ENCODE data around the gene ETV6. TPM values are rescaled to one million over a fixed set of nuclear protein-coding genes. Genes with fewer than 3 reads are reported as not detected.

ETV6 gene
- total RNA-seq, 1 donor from 2014 or later = 9.9 TPM

GRCh38 chr12:11697131-11697530 lies 47.7 kb downstream of the ETV6 start:
- no peak for DNase-seq

- DNase-seq = peak; percentile 77
Observed at GRCh38 chr12:11697670-11698387, 48.4 kb downstream of the ETV6 start.

DNA sequence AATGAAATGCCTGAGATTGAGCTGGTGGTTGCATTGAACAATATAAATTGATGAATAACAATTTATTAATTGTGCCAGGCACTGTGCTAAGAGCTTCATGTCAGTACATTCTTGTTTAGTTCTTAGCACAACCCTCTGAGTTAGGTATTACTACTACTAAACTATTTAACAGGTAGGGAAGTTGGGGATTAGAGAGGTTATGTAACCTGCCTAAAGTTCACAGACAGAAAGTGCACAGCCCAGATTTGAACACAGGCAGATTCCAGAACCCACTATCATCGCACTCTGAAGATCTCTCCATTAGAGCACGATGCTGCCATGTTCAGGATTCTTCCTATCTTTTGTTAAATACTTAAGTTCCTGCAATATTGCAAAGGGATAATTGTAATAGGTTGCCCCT lies 49.3 kb downstream of the ETV6 start:
- no peak for DNase-seq

GRCh38 chr12:11701433-11701832 lies 52.0 kb downstream of the ETV6 start:
- peak; percentile 64 for DNase-seq

GRCh38 chr12:11702959-11703358 lies 53.5 kb downstream of the ETV6 start:
- DNase-seq = no peak

DNA sequence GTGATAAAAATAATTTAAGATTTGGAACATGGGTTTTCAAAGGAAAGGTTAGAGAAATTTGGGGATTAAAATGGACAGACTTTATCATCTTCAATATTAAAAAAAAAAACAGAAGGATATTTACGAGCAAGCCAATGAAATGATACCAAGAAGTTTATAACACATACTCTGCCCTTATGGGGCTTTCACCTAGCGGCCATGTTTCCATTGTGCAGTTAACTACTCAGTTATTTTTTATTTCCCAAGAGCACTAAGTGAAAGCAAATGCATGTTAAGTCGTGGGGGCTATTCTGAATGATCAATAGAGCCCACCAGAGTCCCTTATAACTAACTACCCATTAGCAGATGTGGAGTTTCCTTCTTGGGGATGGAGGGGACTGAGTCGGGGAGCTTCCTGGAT lies 53.9 kb downstream of the ETV6 start:
- no peak for DNase-seq

DNA sequence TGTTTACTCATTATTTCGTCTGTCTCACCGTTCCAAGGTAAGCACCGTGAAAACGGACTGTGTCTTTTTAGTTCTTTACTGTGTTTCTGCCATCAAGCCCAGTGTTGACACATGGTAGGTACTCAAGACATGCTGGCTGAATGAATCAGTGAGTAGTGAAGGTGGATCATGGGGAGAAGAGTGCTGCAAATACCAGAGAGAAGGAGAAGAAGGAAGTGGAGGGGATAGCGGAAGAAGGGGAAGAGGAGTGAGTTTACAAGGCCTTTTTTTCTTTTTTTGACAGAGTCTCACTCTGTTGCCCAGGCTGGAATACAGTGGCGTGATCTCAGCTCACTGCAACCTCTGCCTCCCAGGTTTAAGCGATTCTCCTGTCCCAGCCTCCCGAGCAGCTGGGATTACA lies 54.6 kb downstream of the ETV6 start:
- DNase-seq = no peak

DNA sequence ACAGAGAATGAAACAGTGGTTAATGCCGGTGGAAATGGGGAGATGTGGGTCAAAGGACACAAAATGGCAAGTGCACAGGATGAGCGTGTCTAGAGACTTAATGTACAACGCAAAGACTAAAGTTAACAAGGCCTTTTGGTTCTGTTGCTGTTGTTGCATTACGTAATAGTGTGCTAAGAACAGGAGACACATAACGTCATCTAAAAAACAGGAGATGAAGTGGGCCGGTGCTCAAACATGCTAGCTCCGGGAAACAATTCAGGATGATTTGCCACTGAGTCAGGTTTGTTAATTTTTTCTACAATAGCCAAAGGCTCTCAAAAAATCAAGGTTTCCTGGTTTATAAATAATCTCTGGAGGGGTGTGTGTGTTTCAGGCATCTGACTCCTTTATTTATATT lies 55.5 kb downstream of the ETV6 start:
- DNase-seq = peak; percentile 80

- DNase-seq = no peak
Observed at GRCh38 chr12:11706509-11707379, 57.3 kb downstream of the ETV6 start.

GRCh38 chr12:11707535-11707934 lies 58.1 kb downstream of the ETV6 start:
- DNase-seq = no peak

DNA sequence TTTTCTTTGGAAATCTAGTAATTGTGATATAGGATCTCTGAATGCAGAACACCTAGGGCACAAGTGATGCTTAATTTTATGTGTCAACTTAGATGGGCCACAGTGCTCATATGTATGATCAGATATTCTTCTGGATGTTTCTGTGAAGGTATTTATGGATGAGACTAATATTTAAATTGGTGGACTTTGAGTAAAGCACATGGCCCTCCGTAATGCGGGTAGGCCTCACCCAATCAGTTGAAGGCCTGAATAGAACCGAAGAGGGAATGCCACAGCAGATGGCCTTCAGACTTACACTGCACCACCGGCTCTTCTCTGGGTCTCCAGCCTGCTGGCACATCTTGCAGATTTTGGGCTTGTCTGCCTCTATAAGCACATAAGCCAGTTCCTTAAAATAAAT lies 60.0 kb downstream of the ETV6 start:
- no peak for DNase-seq

DNA sequence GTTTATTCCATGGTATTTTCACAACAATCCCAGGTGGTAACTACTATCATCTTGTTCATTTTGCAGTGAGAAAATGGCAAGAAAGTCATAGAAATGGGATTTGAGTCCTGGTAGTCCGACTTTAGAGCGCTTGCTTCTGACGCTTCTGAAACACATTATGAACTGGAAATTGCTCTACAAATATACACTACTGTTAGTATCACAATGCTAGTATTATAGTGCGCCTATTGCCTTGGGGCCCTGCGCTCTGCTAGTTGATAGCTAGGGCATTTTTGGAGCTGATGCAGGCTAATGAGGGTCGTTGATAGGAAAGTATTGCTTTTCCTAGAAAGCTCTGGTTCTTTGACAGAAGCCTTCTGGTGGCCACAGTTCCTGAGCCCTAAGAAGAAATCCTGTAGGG lies 61.0 kb downstream of the ETV6 start:
- no peak for DNase-seq

GRCh38 chr12:11710906-11711305 lies 61.4 kb downstream of the ETV6 start:
- no peak for DNase-seq

DNA sequence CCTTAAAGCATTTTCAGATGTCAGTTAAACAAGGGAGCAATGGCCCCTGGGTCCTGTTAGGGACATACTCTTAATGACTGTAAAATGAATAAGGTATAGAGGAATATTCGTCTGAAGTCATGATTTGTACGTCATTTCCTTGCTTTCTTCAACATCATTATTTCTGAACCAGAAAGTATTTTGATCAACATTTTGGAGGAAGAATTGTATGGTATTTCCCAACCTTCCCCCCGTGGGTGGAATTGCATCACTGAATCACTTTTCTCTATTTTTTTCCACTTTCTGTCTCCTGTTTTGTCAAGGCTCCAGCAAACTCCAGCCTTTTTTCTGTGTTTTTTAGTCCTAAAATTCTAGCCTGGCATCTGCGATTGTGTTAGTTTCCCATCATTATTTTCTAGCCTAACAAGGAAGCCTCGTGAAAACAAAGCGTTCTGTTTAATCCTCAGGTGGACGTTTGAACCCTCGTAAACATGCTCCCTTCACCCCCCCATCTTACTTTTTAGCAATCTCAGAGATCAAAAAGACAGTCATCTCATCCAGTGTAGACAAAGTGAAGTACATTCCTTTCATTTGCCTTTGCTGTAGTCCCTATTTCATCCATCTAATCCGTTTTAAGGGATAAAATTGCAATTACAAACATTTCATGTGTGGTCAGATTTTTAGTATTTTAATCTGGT lies 62.3 kb downstream of the ETV6 start:
- DNase-seq = peak; percentile 65

DNA sequence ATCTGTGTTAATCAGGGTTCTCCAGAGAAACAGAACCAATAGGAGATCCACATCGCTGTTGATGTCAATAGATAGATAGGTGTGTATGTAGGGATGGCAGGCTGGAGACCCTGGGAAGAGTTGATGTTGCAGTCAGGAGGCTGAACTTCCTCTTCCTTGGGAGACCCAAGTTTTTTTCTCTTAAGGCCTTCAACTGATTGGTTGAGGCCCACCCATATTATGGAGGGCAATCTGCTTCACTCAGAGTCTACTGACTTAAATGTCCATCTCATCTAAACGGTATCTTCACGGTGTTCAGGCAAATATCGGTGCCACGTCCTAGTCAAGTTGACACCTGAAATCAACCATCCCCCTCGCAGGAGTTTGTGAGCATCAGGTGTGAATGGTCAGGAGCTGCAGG lies 63.0 kb downstream of the ETV6 start:
- no peak for DNase-seq

DNA sequence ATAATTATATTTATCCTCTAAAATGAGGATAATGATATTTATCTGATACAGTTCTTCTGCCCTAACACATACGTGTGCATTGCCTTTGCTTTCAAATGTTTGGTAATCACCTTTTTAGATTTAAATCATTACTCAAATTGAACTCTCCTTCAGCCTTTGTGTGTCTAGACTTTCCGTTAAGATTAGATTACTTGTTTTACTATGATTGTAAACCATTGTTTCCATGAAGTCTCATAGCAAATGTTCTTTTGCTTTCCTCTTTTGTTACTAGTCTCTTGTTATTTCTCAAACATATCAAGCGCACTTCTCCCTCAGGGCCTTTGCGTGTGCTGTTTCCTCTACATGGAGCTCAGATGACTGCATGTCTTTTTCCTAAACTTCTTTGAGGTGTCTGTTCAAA lies 63.7 kb downstream of the ETV6 start:
- no peak for DNase-seq

GRCh38 chr12:11714626-11715025 lies 65.2 kb downstream of the ETV6 start:
- DNase-seq = no peak

DNA sequence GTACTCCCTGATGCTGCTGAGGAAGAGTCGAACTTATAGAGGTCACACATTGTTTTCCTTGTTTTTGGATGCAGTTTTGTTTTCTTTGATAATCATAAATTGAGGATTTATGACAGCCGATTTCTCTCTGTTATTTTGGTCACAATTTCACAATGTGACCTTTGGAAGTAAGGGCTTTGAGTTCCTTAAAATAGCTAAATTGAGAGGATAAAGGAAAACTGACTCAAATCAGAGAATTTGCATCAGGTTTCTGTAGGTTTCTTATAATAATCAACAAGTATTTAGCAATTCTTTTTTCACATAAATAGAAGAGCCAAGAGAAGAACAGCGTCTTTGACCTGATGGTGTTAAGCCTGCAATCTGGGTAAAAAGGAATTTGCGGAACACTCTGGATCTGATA lies 66.1 kb downstream of the ETV6 start:
- no peak for DNase-seq

- DNase-seq = peak; percentile 57
Observed at GRCh38 chr12:11716794-11717518, 67.5 kb downstream of the ETV6 start.

DNA sequence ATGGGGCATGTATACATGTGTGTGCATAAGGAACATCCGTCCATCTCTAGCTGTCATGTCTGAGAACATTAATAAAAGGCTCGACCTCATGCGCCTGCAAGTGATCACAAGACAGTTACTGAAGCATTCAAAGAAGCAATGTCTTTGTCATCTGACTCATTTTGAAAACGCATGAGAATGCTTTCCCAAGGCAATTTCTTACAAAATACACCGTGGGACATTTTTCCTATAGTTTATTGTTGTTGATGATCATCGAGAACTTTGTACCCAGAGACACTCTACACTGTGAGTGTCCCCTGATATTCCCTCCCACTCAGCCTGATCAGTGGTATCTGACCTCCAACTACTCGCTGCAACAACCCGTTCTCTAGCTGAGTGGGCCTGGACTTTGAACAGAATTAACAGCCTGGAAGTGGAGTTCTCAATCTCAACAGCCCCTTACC lies 68.1 kb downstream of the ETV6 start:
- no peak for DNase-seq

DNA sequence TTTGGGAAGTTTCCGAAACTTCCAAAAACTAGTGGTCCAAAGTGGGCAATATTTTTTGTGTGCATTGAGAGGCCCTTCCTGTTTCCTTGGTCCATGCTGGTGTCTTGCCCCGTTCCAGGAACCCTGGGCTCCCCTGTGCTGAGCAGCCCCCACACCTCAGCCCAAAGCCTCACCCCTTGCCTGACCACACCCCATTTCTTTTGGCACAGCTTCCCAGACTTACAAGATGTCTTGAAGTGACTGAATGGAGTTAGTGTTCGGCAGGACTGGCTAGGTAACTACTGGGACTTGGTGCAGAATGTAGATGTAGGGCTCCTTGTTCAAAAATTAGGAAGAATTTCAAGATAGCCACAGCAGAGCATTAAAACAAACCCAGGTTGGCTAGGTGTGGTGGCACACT lies 68.6 kb downstream of the ETV6 start:
- no peak for DNase-seq

- peak; percentile 70 for DNase-seq
Observed at GRCh38 chr12:11718768-11719253, 69.3 kb downstream of the ETV6 start.

- peak; percentile 96 for DNase-seq
Observed at GRCh38 chr12:11719678-11720099, 70.2 kb downstream of the ETV6 start.
